MM.1S (cell line): ENCODE results near the gene GCNT1.

Source experiments
- DNase-seq: peaks from one replicate; pipeline ENCODE4 v3.0.0-alpha.2; 2015
- H2AFZ ChIP-seq: fragments of 300-600 bp; sonication (generic); 2 replicates; pipeline ENCODE4 v1.6.0; 2016; ENCODE audit warnings: antibody characterized with exemption, low read length
- H3F3A ChIP-seq: fragments of 300-600 bp; sonication (generic); 2 replicates; pipeline ENCODE4 v1.6.1; 2016; ENCODE audit warnings: mild to moderate bottlenecking, antibody characterized with exemption, low read length, moderate library complexity, mixed read lengths; ENCODE audit not compliant: insufficient read depth
- H3K27ac ChIP-seq: fragments of 300-600 bp; sonication (generic); 2 replicates; pipeline ENCODE4 v1.5.1; 2016; ENCODE audit warnings: mild to moderate bottlenecking, low read length
- H3K27me3 ChIP-seq: fragments of 300-600 bp; sonication (generic); replicated peaks from 2 replicates; pipeline ENCODE4 v1.6.0; 2016; ENCODE audit warnings: low read length; ENCODE audit not compliant: insufficient read depth
- H3K36me3 ChIP-seq: fragments of 300-600 bp; sonication (generic); replicated peaks from 2 replicates; pipeline ENCODE4 v1.6.1; 2016; ENCODE audit warnings: mild to moderate bottlenecking, low read length, mixed read lengths; ENCODE audit not compliant: insufficient read depth
- H3K4me1 ChIP-seq: fragments of 300-600 bp; sonication (generic); 2 replicates; pipeline ENCODE4 v1.6.1; 2016; ENCODE audit warnings: low read length, mixed read lengths
- H3K4me2 ChIP-seq: fragments of 300-600 bp; sonication (generic); 2 replicates; pipeline ENCODE4 v1.6.0; 2016; ENCODE audit warnings: low read depth, low read length
- H3K4me3 ChIP-seq: fragments of 300-600 bp; sonication (generic); 2 replicates; pipeline ENCODE4 v1.5.1; 2016; ENCODE audit warnings: low read length, mixed read lengths
- H3K79me2 ChIP-seq: fragments of 300-600 bp; sonication (generic); 2 replicates; pipeline ENCODE4 v1.6.1; 2016; ENCODE audit warnings: mixed run types, low read length, mixed read lengths
- H3K9ac ChIP-seq: fragments of 300-600 bp; sonication (generic); 2 replicates; pipeline ENCODE4 v1.6.1; 2016; ENCODE audit warnings: low read length, mixed read lengths
- H3K9me2 ChIP-seq: fragments of 300-600 bp; sonication (generic); replicated peaks from 2 replicates; pipeline ENCODE4 v1.6.1; 2016; ENCODE audit warnings: mild to moderate bottlenecking, low read length, mixed read lengths; ENCODE audit not compliant: insufficient read depth
- H3K9me3 ChIP-seq: fragments of 300-600 bp; sonication (generic); replicated peaks from 2 replicates; pipeline ENCODE4 v1.6.1; 2016; ENCODE audit warnings: mild to moderate bottlenecking, low read length, mixed read lengths; ENCODE audit not compliant: insufficient read depth
- H4K20me1 ChIP-seq: fragments of 300-600 bp; sonication (generic); 2 replicates; pipeline ENCODE4 v1.6.1; 2016; ENCODE audit warnings: mild to moderate bottlenecking, low read length, moderate library complexity, mixed read lengths; ENCODE audit not compliant: insufficient read depth
- EZH2 ChIP-seq: fragments of 300-600 bp; sonication (generic); optimal IDR thresholded peaks from 2 replicates; pipeline ENCODE3; 2017; ENCODE audit warnings: low read depth, mild to moderate bottlenecking, antibody characterized with exemption, low read length, mixed read lengths
- EZH2phosphoT487 ChIP-seq: fragments of 300-600 bp; sonication (generic); IDR thresholded peaks from 2 replicates; pipeline ENCODE4 v1.6.1; 2018; ENCODE audit warnings: antibody characterized with exemption, low read length
- TF ChIP-seq, protein P1 (sequence below): fragments of 300-600 bp; sonication (generic); IDR thresholded peaks from 2 replicates; pipeline ENCODE4 v1.5.1; 2016; ENCODE audit warnings: antibody characterized with exemption, low read length, mixed read lengths

GCNT1 gene

GRCh38 chr9:76510446-76510845 lies 51.5 kb downstream of the GCNT1 start:
- Histone ChIP-seq H3K27ac (no peak overlapping the region), H3K27me3 (no peaks in the 10 kb centered on the region), H3K9me3 (no peaks in the 10 kb centered on the region), H3K4me2 (no peak overlapping the region), H3F3A (no peaks in the 10 kb centered on the region), H3K9ac (no peak overlapping the region), H3K4me3 (no peak overlapping the region), H3K4me1 (no peaks in the 10 kb centered on the region), H3K36me3 (no peaks in the 10 kb centered on the region), H2AFZ (no peak overlapping the region), H4K20me1 (no peaks in the 10 kb centered on the region), H3K9me2 (no peaks in the 10 kb centered on the region), H3K79me2 (no peaks in the 10 kb centered on the region)
- no peak for TF ChIP-seq EZH2
- TF ChIP-seq EZH2phosphoT487 = no peak
- TF ChIP-seq, protein P1, sequence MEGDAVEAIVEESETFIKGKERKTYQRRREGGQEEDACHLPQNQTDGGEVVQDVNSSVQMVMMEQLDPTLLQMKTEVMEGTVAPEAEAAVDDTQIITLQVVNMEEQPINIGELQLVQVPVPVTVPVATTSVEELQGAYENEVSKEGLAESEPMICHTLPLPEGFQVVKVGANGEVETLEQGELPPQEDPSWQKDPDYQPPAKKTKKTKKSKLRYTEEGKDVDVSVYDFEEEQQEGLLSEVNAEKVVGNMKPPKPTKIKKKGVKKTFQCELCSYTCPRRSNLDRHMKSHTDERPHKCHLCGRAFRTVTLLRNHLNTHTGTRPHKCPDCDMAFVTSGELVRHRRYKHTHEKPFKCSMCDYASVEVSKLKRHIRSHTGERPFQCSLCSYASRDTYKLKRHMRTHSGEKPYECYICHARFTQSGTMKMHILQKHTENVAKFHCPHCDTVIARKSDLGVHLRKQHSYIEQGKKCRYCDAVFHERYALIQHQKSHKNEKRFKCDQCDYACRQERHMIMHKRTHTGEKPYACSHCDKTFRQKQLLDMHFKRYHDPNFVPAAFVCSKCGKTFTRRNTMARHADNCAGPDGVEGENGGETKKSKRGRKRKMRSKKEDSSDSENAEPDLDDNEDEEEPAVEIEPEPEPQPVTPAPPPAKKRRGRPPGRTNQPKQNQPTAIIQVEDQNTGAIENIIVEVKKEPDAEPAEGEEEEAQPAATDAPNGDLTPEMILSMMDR = no peak
- no peak for DNase-seq

- Histone ChIP-seq H3K9me2 (no peaks in the 10 kb centered on the region), H4K20me1 (no peaks in the 10 kb centered on the region), H3K4me2 (no peak overlapping the region), H3K9ac (no peak overlapping the region), H2AFZ (no peak overlapping the region), H3K79me2 (no peaks in the 10 kb centered on the region), H3K27me3 (no peaks in the 10 kb centered on the region), H3K4me1 (no peaks in the 10 kb centered on the region), H3F3A (no peaks in the 10 kb centered on the region), H3K9me3 (no peaks in the 10 kb centered on the region), H3K36me3 (no peaks in the 10 kb centered on the region), H3K27ac (no peak overlapping the region), H3K4me3 (no peak overlapping the region)
- no peak for DNase-seq
- TF ChIP-seq EZH2phosphoT487 = no peak
- TF ChIP-seq, protein P1 = no peak
- no peak for TF ChIP-seq EZH2
Observed at GRCh38 chr9:76512826-76513225, 53.8 kb downstream of the GCNT1 start.

GRCh38 chr9:76516350-76516749 lies 57.4 kb downstream of the GCNT1 start:
- H3K9me2 ChIP-seq = no peaks in the 10 kb centered on the region
- no peaks in the 10 kb centered on the region for H3F3A ChIP-seq
- H3K9me3 ChIP-seq = no peaks in the 10 kb centered on the region
- no peaks in the 10 kb centered on the region for H3K27me3 ChIP-seq
- H3K36me3 ChIP-seq = no peaks in the 10 kb centered on the region
- no peak overlapping the region for H3K9ac ChIP-seq
- no peak overlapping the region for H3K4me3 ChIP-seq
- no peak overlapping the region for H3K4me2 ChIP-seq
- no peaks in the 10 kb centered on the region for H3K4me1 ChIP-seq
- H3K79me2 ChIP-seq = no peaks in the 10 kb centered on the region
- H2AFZ ChIP-seq = no peak overlapping the region
- no peak overlapping the region for H3K27ac ChIP-seq
- no peak for DNase-seq
- no peaks in the 10 kb centered on the region for H4K20me1 ChIP-seq
- TF ChIP-seq EZH2 = no peak
- TF ChIP-seq, protein P1 = no peak
- TF ChIP-seq EZH2phosphoT487 = no peak
